Activated T-cell treated with anti-CD3 and anti-CD28 coated beads, Interleukin-2, amount 50 U/mL, for 4 hours (primary cell): Measurements from ENCODE around the gene TMEM98. TPM values are rescaled to one million over a fixed set of nuclear protein-coding genes. Genes with fewer than 3 reads are reported as not detected.

Source experiments
- total RNA-seq, 3 donors: library from RNA; stranded (reverse); gene quantifications; one replicate each; pipeline ENCODE4 v1.2.1, GENCODE V29; 2021

Gene TMEM98
- total RNA-seq, 3 donors from 2014 or later: 0.16 to 0.86 (median 0.54) TPM

Other genes with a start within 250 kb of the TMEM98 start
- 10 to 100 TPM in 2 of 3 donors, 1 to 10 TPM in 1; 8.5 to 14.6 (median 10.6) TPM for gene MYO1D, start 51.0 kb upstream of the TMEM98 start, total RNA-seq
- gene SPACA3, start 63.7 kb downstream of the TMEM98 start, total RNA-seq: not detected